HG03175 (cell line): ENCODE measurements around the gene PCCA.
A peak's percentile ranks its signal among the peaks of the same experiment; 100 is the strongest.
"Not testable (repeated sequence)": the region's sequence is repeated elsewhere in the genome, so short reads cannot be mapped to it uniquely, and the experiment has no call there.

Experiments
- ATAC-seq: cut with Tn5 transposase; IDR thresholded peaks from one replicate; pipeline ENCODE4 v1.9.1; 2021; ENCODE audit warnings: mild to moderate bottlenecking, moderate library complexity; ENCODE audit not compliant: unreplicated experiment

PCCA gene

DNA sequence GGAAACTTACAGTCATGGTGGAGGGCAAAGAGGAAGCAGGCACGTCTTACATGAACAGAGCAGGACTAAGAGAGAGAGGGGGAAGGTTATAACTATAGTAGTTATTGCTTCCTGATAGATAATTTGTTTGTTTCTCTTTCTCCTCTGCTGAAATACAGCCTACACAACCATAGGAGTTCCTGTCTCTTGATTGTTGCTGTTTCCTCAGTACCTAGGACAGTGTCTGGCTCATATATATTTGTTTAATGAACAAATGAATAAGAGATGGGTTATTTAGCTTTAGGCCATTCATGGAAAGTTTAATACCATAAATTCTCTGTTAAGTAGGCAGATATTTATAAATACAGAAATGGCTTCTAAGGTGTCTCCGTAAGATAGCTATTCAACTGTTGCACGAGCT is 95.2 kb downstream of the PCCA start:
- ATAC-seq, result no peak

DNA sequence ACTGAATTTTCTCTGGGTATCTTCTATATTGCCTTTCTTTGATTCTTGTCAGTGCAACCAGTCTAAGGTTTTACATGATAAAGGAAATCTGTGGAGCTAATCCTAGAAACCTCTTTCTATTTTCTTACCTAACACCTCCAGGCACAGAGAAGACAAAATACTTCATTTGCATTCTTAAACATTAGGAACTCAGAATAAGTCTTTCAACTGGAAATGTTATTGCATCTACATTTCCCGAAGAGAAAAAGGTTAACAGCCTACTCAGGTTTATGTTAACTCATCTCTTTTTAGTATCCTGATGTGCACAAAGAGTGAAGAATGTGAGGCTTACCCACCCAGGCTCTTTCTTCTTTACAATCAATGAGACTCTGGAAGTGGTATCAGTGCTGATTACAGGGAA is 106.7 kb downstream of the PCCA start:
- ATAC-seq, result no peak

GRCh38 chr13:100196375-100196774 is 107.5 kb downstream of the PCCA start:
- no peak for ATAC-seq

DNA sequence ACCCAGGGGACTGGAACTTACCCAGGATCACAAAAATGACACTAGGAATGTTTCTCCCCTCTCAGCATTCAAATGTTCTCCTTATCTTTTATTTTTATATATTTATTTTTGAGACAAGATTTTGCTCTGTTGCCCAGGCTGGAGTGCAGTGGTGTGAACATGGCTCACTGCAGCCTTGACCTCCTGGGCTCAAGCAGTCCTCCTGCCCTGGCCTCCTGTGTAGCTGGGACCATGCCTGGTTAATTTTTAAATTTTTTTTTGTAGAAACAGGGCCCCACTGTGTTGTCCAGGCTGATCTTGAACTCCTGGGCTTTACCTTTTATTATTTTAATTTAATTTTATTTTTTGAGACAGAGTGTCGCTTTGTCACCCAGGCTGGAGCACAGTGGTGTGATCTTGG is 108.2 kb downstream of the PCCA start:
- ATAC-seq, result no peak

DNA sequence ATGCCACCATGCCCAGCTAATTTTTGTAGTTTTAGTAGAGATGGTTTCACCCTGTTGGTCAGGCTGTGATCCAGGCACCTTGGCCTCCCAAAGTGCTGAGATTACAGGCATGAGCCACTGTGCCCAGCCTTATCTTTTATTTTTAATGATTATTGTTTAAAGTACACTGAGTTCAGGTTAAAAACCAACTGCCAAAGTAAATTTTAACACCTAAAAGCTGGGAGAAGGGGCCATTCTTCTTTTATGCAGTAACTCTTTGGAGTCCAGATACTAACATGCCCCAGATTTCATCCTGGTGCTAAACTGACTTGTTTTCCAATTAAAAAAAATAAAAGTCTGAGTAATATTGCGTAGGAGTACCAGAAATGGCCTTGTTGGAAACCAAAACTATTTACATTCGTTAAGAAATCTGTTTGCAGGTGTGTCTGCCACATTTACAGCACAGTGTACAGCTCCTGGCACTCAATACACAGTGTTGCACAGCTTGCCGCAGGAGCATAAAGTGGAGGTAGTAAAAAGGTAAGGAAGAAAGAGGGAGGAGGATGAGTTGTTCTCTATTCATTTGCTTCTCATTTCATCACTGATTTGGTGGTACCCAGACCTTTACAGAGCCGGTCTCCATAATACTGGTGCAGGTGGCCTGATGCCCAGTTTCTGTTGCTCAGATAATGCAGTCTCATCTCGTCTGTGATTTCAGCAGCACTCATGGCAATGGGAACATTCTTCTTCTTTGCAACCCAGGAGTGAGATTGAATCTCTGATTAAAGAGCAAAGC is 108.9 kb downstream of the PCCA start:
- no peak for ATAC-seq

- ATAC-seq, result peak; percentile 75
Measured at GRCh38 chr13:100203696-100204367, 114.9 kb downstream of the PCCA start.

DNA sequence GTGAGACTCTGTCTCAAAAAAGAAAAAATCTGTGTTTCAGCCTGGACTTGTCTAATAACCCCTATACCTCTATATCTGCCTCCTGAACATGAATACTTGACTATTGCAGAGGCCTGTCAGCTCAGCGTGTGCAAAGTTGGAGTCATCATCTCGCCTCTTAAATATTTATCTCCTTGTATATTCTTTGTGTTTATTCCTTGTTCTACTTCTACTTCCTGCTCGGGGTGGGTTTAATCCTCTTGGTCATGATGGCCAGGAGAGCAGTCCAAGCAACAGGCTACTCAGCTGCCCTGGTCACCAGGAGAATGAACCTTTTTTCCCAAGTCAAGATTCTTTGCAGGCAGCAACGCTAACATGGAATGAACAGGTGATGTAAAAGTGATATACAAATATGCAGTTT is 119.1 kb downstream of the PCCA start:
- no peak for ATAC-seq

DNA sequence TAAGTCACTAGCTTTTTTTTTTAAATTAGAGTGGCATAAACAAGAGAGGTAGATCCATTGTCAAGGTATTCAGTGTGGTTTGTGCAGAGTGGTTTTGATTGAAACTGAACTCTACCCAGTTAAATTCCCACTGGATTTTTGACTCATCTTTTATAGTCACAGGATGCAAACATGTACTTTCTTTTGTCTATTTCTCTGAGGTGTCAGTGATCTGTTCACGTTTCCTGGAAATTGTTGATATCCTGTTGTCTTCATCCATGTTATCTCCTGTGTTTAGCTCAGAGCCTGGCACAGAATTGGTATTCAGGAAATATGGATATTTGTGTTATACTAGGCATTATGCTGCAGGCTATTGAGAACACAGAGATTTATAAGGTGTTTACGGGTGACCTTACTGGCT is 119.7 kb downstream of the PCCA start:
- no peak for ATAC-seq

DNA sequence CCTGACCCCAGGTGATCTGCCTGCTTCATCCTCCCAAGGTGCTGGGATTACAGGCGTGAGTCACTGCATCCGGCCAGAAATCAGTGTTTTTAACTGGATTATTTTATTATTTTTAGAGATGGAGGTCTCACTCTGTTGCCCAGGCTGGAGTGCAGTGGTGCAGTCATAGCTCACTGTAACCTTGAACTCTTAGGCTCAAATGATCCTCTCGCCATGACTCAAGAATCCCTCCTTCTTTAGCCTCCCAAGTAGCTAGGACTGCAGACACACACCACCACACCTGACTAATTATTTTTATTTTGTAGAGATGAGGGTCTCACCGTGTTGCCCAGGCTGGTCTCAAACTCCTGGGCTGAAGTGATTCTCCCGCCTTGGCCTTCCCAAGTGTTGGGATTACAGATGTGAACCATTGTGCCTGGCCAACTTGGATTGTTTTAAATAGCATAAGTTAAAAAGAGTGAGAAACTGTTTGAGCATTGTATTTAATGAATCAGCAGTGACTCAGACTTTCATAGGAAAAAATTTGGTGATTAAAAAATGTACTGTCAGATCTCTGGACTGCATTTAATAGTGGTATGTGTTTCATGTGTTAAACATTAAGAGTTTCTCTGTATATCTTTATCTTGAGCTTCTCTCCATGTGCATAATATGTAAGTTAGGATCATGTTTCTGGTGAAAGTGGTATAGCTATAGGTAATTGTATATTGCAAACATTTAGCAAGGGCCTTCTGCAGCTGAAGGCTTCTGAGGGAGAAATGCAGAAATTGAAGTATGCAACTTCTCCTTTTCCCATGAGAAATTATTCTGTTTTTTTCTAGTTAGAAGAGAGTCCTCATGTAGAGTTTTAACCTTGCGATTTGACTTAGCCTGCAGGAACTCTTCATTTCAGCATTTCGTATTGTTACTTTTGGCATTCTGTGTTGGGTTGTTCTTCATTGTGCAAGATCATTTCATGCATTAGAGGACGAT is 121.2 kb downstream of the PCCA start:
- no peak for ATAC-seq

- ATAC-seq, result no peak
Measured at GRCh38 chr13:100211016-100211710, 122.3 kb downstream of the PCCA start.

GRCh38 chr13:100212904-100213553 is 124.1 kb downstream of the PCCA start:
- ATAC-seq, result no peak

GRCh38 chr13:100213576-100213975 is 124.7 kb downstream of the PCCA start:
- no peak for ATAC-seq

GRCh38 chr13:100214886-100215285 is 126.0 kb downstream of the PCCA start:
- no peak for ATAC-seq

- ATAC-seq, result no peak
Measured at GRCh38 chr13:100221166-100221565, 132.3 kb downstream of the PCCA start.

DNA sequence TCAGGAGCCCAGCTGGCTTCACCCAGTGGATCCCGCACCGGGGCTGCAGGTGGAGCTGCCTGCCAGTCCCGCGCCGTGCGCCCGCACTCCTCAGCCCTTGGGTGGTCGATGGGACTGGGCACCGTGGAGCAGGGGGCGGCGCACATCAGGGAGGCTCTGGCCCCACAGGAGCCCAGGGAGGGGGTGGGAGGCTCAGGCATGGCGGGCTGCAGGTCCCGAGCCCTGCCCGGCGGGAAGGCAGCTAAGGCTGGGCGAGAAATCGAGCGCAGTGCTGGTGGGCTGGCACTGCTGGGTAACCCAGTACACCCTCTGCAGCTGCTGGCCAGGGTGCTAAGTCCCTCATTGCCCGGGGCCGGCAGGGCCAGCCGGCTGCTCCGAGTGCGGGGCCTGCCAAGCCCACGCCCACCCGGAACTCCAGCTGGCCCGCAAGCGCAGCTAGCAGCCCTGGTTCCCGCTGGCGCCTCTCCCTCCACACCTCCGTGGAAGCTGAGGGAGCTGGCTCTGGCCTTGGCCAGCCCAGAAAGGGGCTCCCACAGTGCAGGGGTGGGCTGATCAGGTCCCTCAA is 135.2 kb downstream of the PCCA start:
- ATAC-seq, result not testable (repeated sequence)

GRCh38 chr13:100229603-100230002 is 140.7 kb downstream of the PCCA start:
- ATAC-seq, result no peak

- no peak for ATAC-seq
Measured at GRCh38 chr13:100230769-100231149, 141.9 kb downstream of the PCCA start.

- ATAC-seq, result no peak
Measured at GRCh38 chr13:100231176-100231575, 142.3 kb downstream of the PCCA start.

GRCh38 chr13:100234006-100234405 is 145.1 kb downstream of the PCCA start:
- no peak for ATAC-seq

GRCh38 chr13:100234524-100235136 is 145.7 kb downstream of the PCCA start:
- ATAC-seq, result peak; percentile 45
